H1 (cell line): Measurements from ENCODE around the gene ADTRP. TPM values are rescaled to one million over a fixed set of nuclear protein-coding genes. Genes with fewer than 3 reads are reported as not detected.

Experiments
- CTCF ChIA-PET: fragments of 300-600 bp; sonication (Branson Sonifier 250); formaldehyde crosslinking; loops from one replicate; lab custom pipeline; 2021; ENCODE audit not compliant: partially characterized antibody; lab: Charles Lee
- POLR2A ChIA-PET: fragments of 300-600 bp; sonication (Branson Sonifier 250); formaldehyde crosslinking; loops from one replicate; lab custom pipeline; 2021; ENCODE audit warnings: inconsistent platforms; ENCODE audit not compliant: partially characterized antibody; lab: Charles Lee
- DNase-seq, 2 experiments: peaks; one replicate each; pipeline versions ENCODE4 v3.0.0 to v3.0.0-alpha.2; 2010 to 2022; ENCODE audit warnings: low spot score in 2 of 2, low read depth in 1 of 2, mixed read lengths in 1 of 2
- FAIRE-seq: peaks from 2 replicates; lab custom pipeline; 2011; peaks lifted over from hg19 to GRCh38; lab: Jason Lieb, UNC
- H2AFZ ChIP-seq: 2 replicates; pipeline ENCODE4 v1.8.1; 2012; ENCODE audit warnings: low read length, inconsistent platforms
- H2AK5ac ChIP-seq: 2 replicates; pipeline ENCODE4 v1.6.1; 2013; ENCODE audit warnings: low read depth, low read length
- H2BK120ac ChIP-seq: replicated peaks from 2 replicates; pipeline ENCODE3; 2013; ENCODE audit warnings: low read depth, low read length, inconsistent platforms
- H2BK12ac ChIP-seq: 2 replicates; pipeline ENCODE4 v1.6.1; 2013; ENCODE audit warnings: low read depth, low read length
- H2BK15ac ChIP-seq: 2 replicates; pipeline ENCODE4 v1.6.1; 2013; ENCODE audit warnings: low read length
- H2BK20ac ChIP-seq: 2 replicates; pipeline ENCODE4 v1.6.1; 2013; ENCODE audit warnings: low read length
- H2BK5ac ChIP-seq: 2 replicates; pipeline ENCODE4 v1.6.1; 2013; ENCODE audit warnings: low read depth, low read length
- H3K14ac ChIP-seq: 2 replicates; pipeline ENCODE4 v1.6.1; 2013; ENCODE audit warnings: inconsistent platforms; ENCODE audit not compliant: insufficient read length
- H3K18ac ChIP-seq: 2 replicates; pipeline ENCODE4 v1.6.1; 2013; ENCODE audit warnings: low read length; ENCODE audit errors: extremely low read depth
- H3K23ac ChIP-seq: 2 replicates; pipeline ENCODE4 v1.6.1; 2013; ENCODE audit warnings: inconsistent platforms; ENCODE audit not compliant: insufficient read length
- H3K23me2 ChIP-seq: 2 replicates; pipeline ENCODE4 v1.6.1; 2013; ENCODE audit warnings: low read depth, low read length
- H3K27ac ChIP-seq: 2 replicates; pipeline ENCODE4 v1.6.1; 2011; ENCODE audit warnings: low read depth, low read length, inconsistent platforms
- H3K27me3 ChIP-seq, 4 experiments: replicated peaks in 1 of 4; 1 replicate in 1 of 4; 2 replicates in 3 of 4; pipeline versions ENCODE4 v1.6.1 to v1.8.1; 2011 to 2013; ENCODE audit warnings: low read length in 3 of 4, mild to moderate bottlenecking in 3 of 4, inconsistent platforms in 2 of 4, mixed read lengths in 2 of 4, moderate library complexity in 1 of 4; ENCODE audit not compliant: control insufficient read depth in 3 of 4, insufficient read depth in 3 of 4; ENCODE audit errors: extremely low read depth in 1 of 4
- H3K36me3 ChIP-seq, 4 experiments: 2 replicates each; pipeline versions ENCODE4 v1.6.1 to v1.8.1; 2011 to 2013; ENCODE audit warnings: mild to moderate bottlenecking in 4 of 4, low read length in 3 of 4, moderate library complexity in 2 of 4, control low read depth in 1 of 4, inconsistent platforms in 1 of 4; ENCODE audit not compliant: insufficient read depth in 4 of 4, control insufficient read depth in 2 of 4
- H3K4ac ChIP-seq: replicated peaks from 2 replicates; pipeline ENCODE3; 2013; ENCODE audit warnings: low read length, low read depth, mixed read lengths, inconsistent platforms; ENCODE audit not compliant: insufficient read length
- H3K4me1 ChIP-seq, 4 experiments: replicated peaks in 1 of 4; 1 replicate in 1 of 4; 2 replicates in 3 of 4; pipeline versions ENCODE4 v1.6.1 to v1.8.1; 2011 to 2013; ENCODE audit warnings: low read length in 3 of 4, inconsistent platforms in 2 of 4, mixed read lengths in 1 of 4; ENCODE audit not compliant: insufficient read depth in 4 of 4, control insufficient read depth in 3 of 4
- H3K4me2 ChIP-seq, 2 experiments: 2 replicates each; pipeline versions ENCODE4 v1.6.1 to v1.8.1; 2011 to 2013; ENCODE audit warnings: low read depth in 2 of 2, low read length in 2 of 2, control low read depth in 1 of 2, inconsistent platforms in 1 of 2, mild to moderate bottlenecking in 1 of 2; ENCODE audit not compliant: insufficient read depth in 1 of 2
- H3K4me3 ChIP-seq, 4 experiments: fragments of 200-600, 300-600 bp in 1 of 4; sonication (generic), shearing (Covaris generic), sonication (Bioruptor Twin) in 1 of 4; 2 replicates each; pipeline versions ENCODE4 v1.5.1 to v1.8.1; 2011 to 2016; ENCODE audit warnings: low read length in 4 of 4, low read depth in 3 of 4, control low read depth in 2 of 4, inconsistent platforms in 2 of 4, mild to moderate bottlenecking in 2 of 4, mixed read lengths in 1 of 4, moderate library complexity in 1 of 4; ENCODE audit not compliant: insufficient read depth in 2 of 4; ENCODE audit errors: extremely low read depth in 1 of 4
- H3K56ac ChIP-seq: replicated peaks from 2 replicates; pipeline ENCODE3; 2013; ENCODE audit warnings: low read depth, mild to moderate bottlenecking, mixed read lengths, low read length, inconsistent platforms; ENCODE audit not compliant: insufficient read length
- H3K79me1 ChIP-seq: 2 replicates; pipeline ENCODE4 v1.6.1; 2013; ENCODE audit warnings: low read depth, low read length, control low read depth
- H3K79me2 ChIP-seq, 2 experiments: 2 replicates each; pipeline versions ENCODE4 v1.6.1 to v1.8.1; 2012 to 2013; ENCODE audit warnings: low read length in 2 of 2, mild to moderate bottlenecking in 2 of 2, inconsistent platforms in 1 of 2; ENCODE audit not compliant: insufficient read depth in 2 of 2, control insufficient read depth in 1 of 2
- H3K9ac ChIP-seq, 4 experiments: replicated peaks in 1 of 4; 1 replicate in 1 of 4; 2 replicates in 3 of 4; pipeline versions ENCODE4 v1.6.1 to v1.8.1; 2011 to 2013; ENCODE audit warnings: low read depth in 3 of 4, low read length in 3 of 4, control low read depth in 2 of 4, mild to moderate bottlenecking in 2 of 4, moderate library complexity in 2 of 4, inconsistent platforms in 1 of 4; ENCODE audit errors: extremely low read depth in 1 of 4
- H3K9me3 ChIP-seq, 2 experiments: 2 replicates each; pipeline versions ENCODE4 v1.6.1 to v1.8.1; 2012 to 2013; ENCODE audit warnings: mild to moderate bottlenecking in 2 of 2, moderate library complexity in 2 of 2, control low read depth in 1 of 2, inconsistent platforms in 1 of 2, low read depth in 1 of 2, low read length in 1 of 2, mixed read lengths in 1 of 2; ENCODE audit not compliant: insufficient read depth in 2 of 2
- H4K20me1 ChIP-seq, 2 experiments: replicated peaks in 1 of 2; 2 replicates each; pipeline versions ENCODE3 to v1.8.1; 2011 to 2013; ENCODE audit warnings: inconsistent platforms in 2 of 2, low read length in 2 of 2, mild to moderate bottlenecking in 1 of 2; ENCODE audit not compliant: insufficient read depth in 2 of 2, control insufficient read depth in 1 of 2
- H4K5ac ChIP-seq: 2 replicates; pipeline ENCODE4 v1.6.1; 2013; ENCODE audit warnings: low read length, low read depth, mixed read lengths, inconsistent platforms; ENCODE audit not compliant: insufficient read length
- H4K8ac ChIP-seq: 2 replicates; pipeline ENCODE4 v1.8.0; 2013; ENCODE audit warnings: mild to moderate bottlenecking, moderate library complexity, low read length, inconsistent platforms; ENCODE audit not compliant: insufficient read depth; ENCODE audit errors: extremely low read depth
- H4K91ac ChIP-seq: replicated peaks from 2 replicates; pipeline ENCODE3; 2013; ENCODE audit warnings: low read length, mixed read lengths, inconsistent platforms; ENCODE audit not compliant: insufficient read length
- CEBPB ChIP-seq: IDR thresholded peaks from 2 replicates; pipeline ENCODE4 v1.6.1; 2012; ENCODE audit warnings: low read depth, low read length
- CREB1 ChIP-seq: IDR thresholded peaks from 2 replicates; pipeline ENCODE4 v1.6.1; 2012; ENCODE audit warnings: inconsistent platforms
- EGR1 ChIP-seq: IDR thresholded peaks from 2 replicates; pipeline ENCODE4 v1.6.1; 2011; ENCODE audit warnings: low read depth, low read length, borderline replicate concordance
- JUN ChIP-seq: IDR thresholded peaks from 2 replicates; pipeline ENCODE4 v1.6.1; 2011; ENCODE audit warnings: low read depth, mild to moderate bottlenecking, improper control_type of control experiment, low read length
- JUND ChIP-seq: IDR thresholded peaks from 2 replicates; pipeline ENCODE4 v1.6.1; 2011; ENCODE audit warnings: mild to moderate bottlenecking, improper control_type of control experiment, low read length
- PHF8 ChIP-seq: fragments of 200-600 bp; sonication (generic); conservative IDR thresholded peaks from 2 replicates; pipeline ENCODE4 v1.7.1; 2012; ENCODE audit warnings: low read depth, mild to moderate bottlenecking, inconsistent platforms, low read length, moderate library complexity
- RFX5 ChIP-seq: IDR thresholded peaks from 2 replicates; pipeline ENCODE4 v1.6.1; 2011; ENCODE audit warnings: low read depth, low read length, improper control_type of control experiment, borderline replicate concordance
- whole genome bisulfite sequencing, 2 experiments: shearing (Covaris generic) in 1 of 2; methylation state at CpG; one replicate each; pipeline versions ENCODE4 v1.1.6 to v1.1.7; 2013 to 2015; ENCODE audit warnings: low lambda C conversion rate in 2 of 2, mixed read lengths in 2 of 2, inconsistent platforms in 1 of 2, low coverage in 1 of 2, missing lambda C conversion rate in 1 of 2; ENCODE audit not compliant: insufficient replicate concordance in 2 of 2, insufficient coverage in 1 of 2, insufficient read length in 1 of 2; ENCODE audit errors: extremely low coverage in 1 of 2, missing lambda C conversion rate in 1 of 2; 5-methylcytosine and 5-hydroxymethylcytosine counted together
- polyA plus RNA-seq, 7 experiments: library from polyadenylated mRNA; depleted of rRNA in 3 of 7; stranded (reverse) in 5 of 7; unstranded in 2 of 7; fragments of >200 nt in 5 of 7; fragments of 200-250 nt in 2 of 7; gene quantifications; 1 replicate in 5 of 7; 2 replicates in 1 of 7; 4 replicates in 1 of 7; pipeline versions ENCODE4 v1.2.1 to v1.2.3, GENCODE V29; 2011 to 2013; ENCODE audit warnings: missing spikeins in 2 of 7, mixed read lengths in 2 of 7
- total RNA-seq: library from RNA; stranded (reverse); fragmentation: NEBNext Ultra II Directional; extraction: Animal tissue kit (Norgen Biotek cat#: 25700); gene quantifications from 2 replicates; pipeline ENCODE4 v1.2.1, GENCODE V29; 2021

ADTRP gene
- total and polyA plus RNA-seq, 2 of the 8 experiments (the other 6 are each of a cell fraction or from before 2014, with no cell fraction given): 0.08 to 0.45 TPM

DNA sequence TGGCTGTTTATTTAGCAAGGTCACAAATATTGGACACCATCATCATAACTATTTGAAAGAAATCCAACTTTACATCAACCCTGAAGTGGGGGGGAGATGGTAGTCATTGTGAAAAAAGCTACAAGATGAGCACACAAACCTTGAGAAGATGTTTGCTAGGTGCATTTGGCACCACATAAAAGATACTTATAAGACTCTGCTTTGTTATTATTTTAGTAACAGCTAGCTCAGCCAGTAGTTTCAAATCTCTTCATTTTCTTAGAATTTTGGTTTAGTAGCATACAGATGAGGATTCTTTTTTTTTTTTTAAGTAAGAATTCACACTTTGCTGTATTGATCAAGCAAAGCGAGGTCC lies 14.4 kb downstream of the ADTRP start:
- Histone ChIP-seq H3K23ac (no peak overlapping the region), H3K4me2 (no peak overlapping the region), H3K27me3 (no peaks in the 10 kb centered on the region), H3K9me3 (no peaks in the 10 kb centered on the region), H3K56ac (no peak overlapping the region), H3K4ac (no peak overlapping the region), H2BK20ac (no peak overlapping the region), H4K91ac (no peak overlapping the region), H3K27ac (no peak overlapping the region), H4K20me1 (no peaks in the 10 kb centered on the region), H3K23me2 (no peaks in the 10 kb centered on the region), H4K8ac (no peak overlapping the region), H2BK5ac (no peak overlapping the region), H2AK5ac (no peak overlapping the region), H2BK120ac (no peak overlapping the region), H2BK15ac (no peak overlapping the region), H3K79me1 (no peaks in the 10 kb centered on the region), H3K4me3 (no peak overlapping the region), H3K36me3 (no peaks in the 10 kb centered on the region), H2AFZ (no peak overlapping the region), H3K18ac (no peak overlapping the region), H3K9ac (no peak overlapping the region), H3K4me1 (peaks cover 0 to 8% (median 2%) of the 10 kb centered on the region in 4 experiments; a peak in 5 of 7 replicates), H3K14ac (no peak overlapping the region), H2BK12ac (no peak overlapping the region), H4K5ac (no peak overlapping the region), H3K79me2 (no peaks in the 10 kb centered on the region)
- 100% methylated on average over 1 of the region's 1 CpG; no CpG with 5 or more reads in 1 of the 2 experiments for WGBS, 2 experiments
- no peak for TF ChIP-seq CREB1
- TF ChIP-seq JUND: no peak
- TF ChIP-seq EGR1: no peak
- TF ChIP-seq RFX5: no peak
- TF ChIP-seq JUN: no peak
- no peak for TF ChIP-seq CEBPB
- no peak for TF ChIP-seq PHF8
- CTCF ChIA-PET: interaction anchor here (0.5 to 1.4 kb wide), 5 partner anchors 108 to 399 kb away, joined by 3 to 7 read pairs (median 3); no protein-coding TSS in a partner anchor
- POLR2A ChIA-PET: no interaction called here
- FAIRE-seq: no peak
- DNase-seq: no peak
